Chondrocyte (in vitro differentiated cells): Measurements from ENCODE around the gene HOXB5. TPM values are rescaled to one million over a fixed set of nuclear protein-coding genes. Genes with fewer than 3 reads are reported as not detected.

ENCODE experiments used
- DNase-seq: peaks from one replicate; pipeline ENCODE4 v3.0.0; 2021; ENCODE audit warnings: mixed read lengths, low spot score
- H3K27ac Mint-ChIP-seq: one replicate; pipeline ENCODE4 v1.8.0; 2021; ENCODE audit warnings: mild to moderate bottlenecking, moderate library complexity, mixed read lengths; ENCODE audit not compliant: unreplicated experiment
- H3K27me3 Mint-ChIP-seq: 2 replicates; pipeline ENCODE4 v1.8.0; 2021; ENCODE audit warnings: low read depth, mixed read lengths
- H3K36me3 Mint-ChIP-seq: 2 replicates; pipeline ENCODE4 v1.8.0; 2021; ENCODE audit warnings: low read depth, mixed read lengths
- H3K4me1 Mint-ChIP-seq: 2 replicates; pipeline ENCODE4 v1.8.0; 2021; ENCODE audit warnings: low read depth, mild to moderate bottlenecking, mixed read lengths
- H3K4me3 Mint-ChIP-seq: one replicate; pipeline ENCODE4 v1.8.0; 2021; ENCODE audit warnings: mild to moderate bottlenecking, moderate library complexity, mixed read lengths; ENCODE audit not compliant: unreplicated experiment
- H3K9me3 Mint-ChIP-seq: 2 replicates; pipeline ENCODE4 v1.8.0; 2021; ENCODE audit warnings: low read depth, mixed read lengths
- total RNA-seq: library from RNA; stranded (reverse); gene quantifications from 3 replicates; pipeline ENCODE4 v1.2.1, GENCODE V29; 2021
- TF ChIP-seq, protein P1 (sequence below): fragments of 200-600 bp; sonication (generic); IDR thresholded peaks from 2 replicates; pipeline ENCODE4 v1.5.0; 2021; ENCODE audit warnings: antibody characterized with exemption, mild to moderate bottlenecking, moderate library complexity

Gene HOXB5
- total RNA-seq, 1 donor from 2014 or later = not detected

DNA sequence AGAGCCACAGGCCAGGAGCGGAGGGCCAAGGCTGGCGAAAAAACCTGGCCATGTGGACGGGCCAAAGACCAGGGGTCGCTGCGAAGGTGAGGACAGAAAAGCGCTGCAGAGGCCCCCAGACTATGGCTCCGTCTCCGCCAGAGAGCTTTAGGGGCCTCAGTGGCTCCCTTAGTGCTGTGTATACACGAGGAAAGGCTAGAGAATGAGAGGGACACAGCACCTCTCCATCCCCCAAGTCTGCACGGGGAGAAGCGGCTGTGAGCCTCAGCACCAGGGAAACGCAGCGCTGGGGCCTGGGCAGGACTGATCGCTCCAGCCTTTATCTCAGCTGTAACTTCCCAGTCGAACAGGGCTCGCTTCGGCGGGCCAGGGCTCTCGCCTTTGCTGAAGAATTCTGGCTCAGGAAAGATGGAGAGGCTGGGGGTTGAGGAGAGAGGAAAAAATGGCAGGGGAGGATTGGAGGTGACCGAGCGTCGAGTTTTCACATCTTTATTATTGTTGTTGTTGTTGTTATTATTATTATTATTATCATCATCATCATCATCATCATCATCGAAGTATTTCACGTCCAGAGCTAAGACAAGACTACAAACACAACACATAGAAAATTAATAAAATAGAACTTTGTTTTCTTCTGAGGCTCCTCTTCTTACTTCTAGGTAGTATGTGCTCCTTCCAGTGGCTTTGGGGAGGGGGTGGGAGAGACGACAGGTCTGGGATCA, 1.9 kb upstream of the HOXB5 start:
- H3K4me1 Mint-ChIP-seq = peaks cover 16% of the 10 kb centered on the region
- peaks cover 94% of the 10 kb centered on the region for H3K27me3 Mint-ChIP-seq
- H3K36me3 Mint-ChIP-seq = peaks cover 2% of the 10 kb centered on the region
- DNase-seq = no peak
- H3K27ac Mint-ChIP-seq = no peak overlapping the region
- H3K9me3 Mint-ChIP-seq = no peaks in the 10 kb centered on the region
- no peak overlapping the region for H3K4me3 Mint-ChIP-seq
- TF ChIP-seq, protein P1, sequence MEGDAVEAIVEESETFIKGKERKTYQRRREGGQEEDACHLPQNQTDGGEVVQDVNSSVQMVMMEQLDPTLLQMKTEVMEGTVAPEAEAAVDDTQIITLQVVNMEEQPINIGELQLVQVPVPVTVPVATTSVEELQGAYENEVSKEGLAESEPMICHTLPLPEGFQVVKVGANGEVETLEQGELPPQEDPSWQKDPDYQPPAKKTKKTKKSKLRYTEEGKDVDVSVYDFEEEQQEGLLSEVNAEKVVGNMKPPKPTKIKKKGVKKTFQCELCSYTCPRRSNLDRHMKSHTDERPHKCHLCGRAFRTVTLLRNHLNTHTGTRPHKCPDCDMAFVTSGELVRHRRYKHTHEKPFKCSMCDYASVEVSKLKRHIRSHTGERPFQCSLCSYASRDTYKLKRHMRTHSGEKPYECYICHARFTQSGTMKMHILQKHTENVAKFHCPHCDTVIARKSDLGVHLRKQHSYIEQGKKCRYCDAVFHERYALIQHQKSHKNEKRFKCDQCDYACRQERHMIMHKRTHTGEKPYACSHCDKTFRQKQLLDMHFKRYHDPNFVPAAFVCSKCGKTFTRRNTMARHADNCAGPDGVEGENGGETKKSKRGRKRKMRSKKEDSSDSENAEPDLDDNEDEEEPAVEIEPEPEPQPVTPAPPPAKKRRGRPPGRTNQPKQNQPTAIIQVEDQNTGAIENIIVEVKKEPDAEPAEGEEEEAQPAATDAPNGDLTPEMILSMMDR = no peak

DNA sequence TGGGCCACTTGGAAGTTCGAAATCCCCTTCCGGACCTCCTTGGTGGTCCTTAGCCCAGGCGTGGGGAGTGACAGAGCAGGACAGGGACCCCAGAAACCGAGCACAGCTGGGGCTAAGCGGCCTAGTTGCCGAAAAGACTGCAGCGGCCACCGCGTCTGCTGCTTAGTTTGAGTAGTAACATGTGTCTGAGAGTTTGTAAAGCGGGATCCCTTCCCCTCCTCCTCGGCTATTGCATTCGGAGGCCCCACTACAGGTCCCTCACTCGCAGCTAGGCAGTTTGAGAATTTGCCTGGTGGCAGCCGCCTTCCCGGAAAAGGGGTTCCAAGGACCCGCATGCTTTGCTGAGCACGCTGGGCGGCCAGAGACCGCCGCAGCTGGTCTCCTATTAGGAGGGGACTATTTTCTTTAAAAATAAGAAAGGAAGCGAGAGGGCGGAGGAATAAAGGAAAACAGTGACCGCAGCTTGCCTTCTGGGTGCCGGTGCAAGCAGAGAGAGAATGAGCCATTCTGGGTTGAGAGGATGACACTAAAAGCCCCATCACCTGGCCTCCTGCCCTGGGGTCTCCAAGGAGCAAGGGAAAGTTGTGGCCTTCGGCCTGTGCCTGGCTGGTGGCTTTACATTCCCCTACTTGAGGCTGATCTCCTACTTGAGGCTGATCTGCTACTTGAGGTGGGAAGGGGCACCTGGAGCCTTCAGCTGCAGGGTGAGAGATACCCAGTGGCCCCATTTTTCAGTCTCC, 1.1 kb upstream of the HOXB5 start:
- H3K27ac Mint-ChIP-seq = no peak overlapping the region
- DNase-seq = no peak

DNA sequence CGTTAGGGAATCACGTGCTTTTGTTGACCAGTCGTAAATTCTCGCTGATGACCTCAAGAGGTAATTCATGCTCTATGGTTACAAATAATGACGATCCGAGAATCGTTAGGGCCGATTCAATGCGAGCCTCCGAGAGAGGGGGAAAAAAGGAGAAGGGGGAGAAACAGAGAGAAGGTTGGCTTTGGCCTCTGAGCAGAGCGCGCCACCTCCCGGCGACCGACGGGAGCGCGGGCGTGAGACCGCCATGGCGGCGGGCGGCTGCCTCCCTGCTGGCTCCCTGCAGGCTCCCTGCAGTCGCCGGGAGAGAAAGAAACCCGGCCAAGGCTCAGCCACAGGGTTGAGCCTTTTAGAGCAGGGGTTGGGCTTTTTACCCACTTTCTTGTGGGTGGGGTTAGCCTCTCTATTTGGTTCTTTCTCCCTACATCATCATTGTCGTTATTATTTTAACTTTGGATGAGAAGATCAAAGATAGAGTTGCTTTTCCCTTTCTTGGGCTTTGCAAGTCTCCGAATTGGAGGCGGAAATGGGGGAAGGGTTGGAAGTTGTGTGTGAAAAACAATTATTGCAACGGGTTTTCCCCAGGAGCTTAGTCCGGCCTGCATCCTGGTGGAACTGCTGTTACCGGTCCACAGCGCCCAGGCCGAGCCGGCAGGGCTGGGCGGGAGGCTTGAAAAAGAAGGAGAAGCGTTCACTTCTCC, 410 bp upstream of the HOXB5 start:
- Mint-ChIP-seq H3K36me3 (peaks cover 2% of the 10 kb centered on the region), H3K27ac (no peak overlapping the region), H3K27me3 (peaks cover 94% of the 10 kb centered on the region), H3K4me1 (peaks cover 16% of the 10 kb centered on the region), H3K9me3 (no peaks in the 10 kb centered on the region), H3K4me3 (no peak overlapping the region)
- TF ChIP-seq, protein P1 = peak; percentile 80
- DNase-seq = no peak

More for the DNA sequence above, 1.1 kb upstream of the HOXB5 start:
- Mint-ChIP-seq H3K4me1 (peaks cover 16% of the 10 kb centered on the region), H3K9me3 (no peaks in the 10 kb centered on the region), H3K4me3 (no peak overlapping the region), H3K27me3 (peaks cover 94% of the 10 kb centered on the region), H3K36me3 (peaks cover 2% of the 10 kb centered on the region)
- TF ChIP-seq, protein P1 = no peak

DNA sequence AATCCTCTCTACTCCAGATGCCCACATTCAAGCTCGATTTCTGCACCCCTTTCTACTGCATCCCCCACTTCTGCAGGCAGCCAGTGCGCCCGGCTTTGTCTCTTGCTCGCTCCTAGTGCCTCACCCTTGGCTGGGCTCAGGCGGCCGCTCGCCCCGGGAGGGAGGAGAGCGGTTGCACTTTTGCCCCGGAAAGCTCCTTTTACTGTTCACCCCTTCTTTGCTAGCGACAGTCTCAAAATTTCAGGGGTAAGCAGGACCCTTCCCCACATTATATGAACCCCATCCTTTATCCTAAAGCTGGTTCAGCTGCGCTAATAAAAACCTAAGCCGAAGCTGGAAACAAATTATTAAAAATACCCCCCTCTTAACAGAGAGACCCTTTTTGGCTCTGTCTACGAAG, 1.0 kb downstream of the HOXB5 start:
- Mint-ChIP-seq H3K27me3 (peaks cover 94% of the 10 kb centered on the region), H3K4me3 (no peak overlapping the region), H3K4me1 (peaks cover 10% of the 10 kb centered on the region), H3K27ac (no peak overlapping the region), H3K9me3 (no peaks in the 10 kb centered on the region), H3K36me3 (peaks cover 2% of the 10 kb centered on the region)
- TF ChIP-seq, protein P1 = no peak
- no peak for DNase-seq

DNA sequence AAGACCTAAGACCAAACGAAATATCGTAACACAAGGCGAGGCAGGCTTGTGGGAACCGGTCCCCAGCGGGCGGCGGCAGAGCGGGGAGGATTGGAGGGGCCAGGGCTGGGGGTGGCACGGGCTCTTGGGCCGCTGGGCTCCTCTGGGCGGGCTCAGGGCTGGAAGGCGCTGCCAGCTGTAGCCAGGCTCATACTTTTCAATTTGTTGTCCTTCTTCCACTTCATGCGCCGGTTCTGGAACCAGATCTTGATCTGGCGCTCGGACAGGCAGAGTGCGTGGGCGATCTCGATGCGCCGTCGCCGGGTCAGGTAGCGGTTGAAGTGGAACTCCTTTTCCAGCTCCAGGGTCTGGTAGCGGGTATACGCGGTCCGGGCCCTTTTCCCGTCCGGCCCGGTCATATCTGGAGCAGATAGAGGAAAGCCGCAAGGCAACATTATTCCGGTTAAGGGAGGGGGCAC, 1.5 kb downstream of the HOXB5 start:
- H3K27me3 Mint-ChIP-seq = peaks cover 94% of the 10 kb centered on the region
- H3K4me3 Mint-ChIP-seq = no peak overlapping the region
- TF ChIP-seq, protein P1 = no peak
- H3K9me3 Mint-ChIP-seq = no peaks in the 10 kb centered on the region
- no peak for DNase-seq
- H3K4me1 Mint-ChIP-seq = peaks cover 10% of the 10 kb centered on the region
- peaks cover 2% of the 10 kb centered on the region for H3K36me3 Mint-ChIP-seq
- H3K27ac Mint-ChIP-seq = no peak overlapping the region
